Stimulated activated naive CD8-positive, alpha-beta T cell treated with anti-CD3 and anti-CD28 coated beads, Interleukin-15, Interleukin-2, amounts not matched to agents 100 ng/mL and 50 ng/mL, for 24 hours (primary cell): ENCODE measurements around the gene ROGDI.
"Not testable (repeated sequence)": the region's sequence is repeated elsewhere in the genome, so short reads cannot be mapped to it uniquely, and the experiment has no call there.

Experiments
- H3K27ac Mint-ChIP-seq: one replicate; pipeline ENCODE4 v1.8.0; 2021; ENCODE audit warnings: mild to moderate bottlenecking, mixed read lengths
- H3K27me3 Mint-ChIP-seq: one replicate; pipeline ENCODE4 v1.8.0; 2021; ENCODE audit warnings: mixed read lengths
- H3K36me3 Mint-ChIP-seq: one replicate; pipeline ENCODE4 v1.8.0; 2021; ENCODE audit warnings: low read depth, mixed read lengths
- H3K4me1 Mint-ChIP-seq: one replicate; pipeline ENCODE4 v1.8.0; 2021; ENCODE audit warnings: low read depth, mixed read lengths
- H3K4me3 Mint-ChIP-seq: one replicate; pipeline ENCODE4 v1.8.0; 2021; ENCODE audit warnings: mild to moderate bottlenecking, mixed read lengths
- H3K9me3 Mint-ChIP-seq: one replicate; pipeline ENCODE4 v1.8.0; 2021; ENCODE audit warnings: mixed read lengths

The ROGDI gene

DNA sequence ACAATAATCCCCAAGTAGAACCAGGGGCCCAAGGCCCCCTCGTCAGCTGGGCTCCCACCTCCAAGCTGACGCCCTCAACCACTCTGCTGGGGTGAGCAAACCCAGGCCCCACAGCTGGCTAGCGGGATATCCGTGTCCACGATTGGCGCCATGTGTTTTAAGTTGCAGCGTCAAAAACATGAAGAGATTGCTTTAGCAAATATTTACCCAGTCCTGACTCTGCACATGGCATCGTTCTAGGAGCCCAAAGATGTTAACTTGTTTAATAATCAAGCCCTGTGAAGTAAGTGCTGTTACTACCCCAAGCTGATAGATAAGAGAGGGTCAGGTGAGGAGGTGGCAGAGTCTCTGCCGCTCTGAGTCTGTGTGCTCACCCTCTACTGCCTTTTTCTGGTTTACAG is 13.9 kb downstream of the ROGDI start:
- Mint-ChIP-seq H3K27me3 (no peaks in the 10 kb centered on the region), H3K4me1 (no peaks in the 10 kb centered on the region), H3K27ac (no peak overlapping the region), H3K4me3 (no peak overlapping the region), H3K36me3 (no peaks in the 10 kb centered on the region), H3K9me3 (no peaks in the 10 kb centered on the region)

- H3K27ac Mint-ChIP-seq: no peak within 1 kb of the TSS
- no peaks in the 10 kb centered on the region for H3K27me3 Mint-ChIP-seq
- no peaks in the 10 kb centered on the region for H3K36me3 Mint-ChIP-seq
- no peaks in the 10 kb centered on the region for H3K9me3 Mint-ChIP-seq
- H3K4me1 Mint-ChIP-seq: no peaks in the 10 kb centered on the region
- no peak within 1 kb of the TSS for H3K4me3 Mint-ChIP-seq
Measured at GRCh38 chr16:4787627-4788482, 14.6 kb downstream of the ROGDI start, which contains the start of gene SEPTIN12. Gene SEPTIN12, minus strand, starts transcription at chr16:4788345. Its CDS starts 700 bp downstream, at chr16:4787645.

DNA sequence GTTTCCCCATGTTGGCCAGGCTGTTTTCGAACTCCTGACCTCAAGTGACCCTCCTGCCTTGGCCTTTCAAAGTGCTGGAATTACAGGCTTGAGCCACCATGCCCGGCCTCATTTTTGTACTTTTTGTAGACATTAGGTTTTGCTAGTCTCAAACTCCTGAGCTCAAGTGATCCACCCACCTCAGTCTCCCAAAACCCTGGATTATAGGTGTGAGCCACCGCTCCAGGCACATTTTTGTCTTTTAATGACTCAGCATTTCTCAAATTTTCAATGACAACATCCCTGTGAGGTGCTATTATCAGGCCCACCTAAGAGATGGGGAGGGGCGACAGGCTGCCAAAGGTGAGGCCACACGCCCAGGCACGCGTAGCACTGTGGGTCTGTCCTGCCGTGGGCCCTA is 15.4 kb downstream of the ROGDI start:
- Mint-ChIP-seq H3K9me3 (no peaks in the 10 kb centered on the region), H3K36me3 (no peaks in the 10 kb centered on the region), H3K4me1 (no peaks in the 10 kb centered on the region), H3K27me3 (no peaks in the 10 kb centered on the region), H3K4me3 (no peak overlapping the region), H3K27ac (no peak overlapping the region)

- no peaks in the 10 kb centered on the region for H3K9me3 Mint-ChIP-seq
Measured at GRCh38 chr16:4785758-4786433, 16.5 kb downstream of the ROGDI start.

GRCh38 chr16:4784444-4784987 is 17.9 kb downstream of the ROGDI start:
- H3K36me3 Mint-ChIP-seq, H3K4me1 Mint-ChIP-seq, H3K4me3 Mint-ChIP-seq, H3K27ac Mint-ChIP-seq, H3K27me3 Mint-ChIP-seq, H3K9me3 Mint-ChIP-seq: not testable (repeated sequence)

More at GRCh38 chr16:4785758-4786433, 16.5 kb downstream of the ROGDI start:
- Mint-ChIP-seq H3K36me3 (no peaks in the 10 kb centered on the region), H3K4me1 (no peaks in the 10 kb centered on the region), H3K27me3 (no peaks in the 10 kb centered on the region), H3K27ac (no peak overlapping the region), H3K4me3 (no peak overlapping the region)

- Mint-ChIP-seq H3K4me3 (no peak overlapping the region), H3K4me1 (no peaks in the 10 kb centered on the region), H3K27me3 (no peaks in the 10 kb centered on the region), H3K27ac (no peak overlapping the region), H3K36me3 (no peaks in the 10 kb centered on the region), H3K9me3 (no peaks in the 10 kb centered on the region)
Measured at GRCh38 chr16:4783951-4784336, 18.5 kb downstream of the ROGDI start.

DNA sequence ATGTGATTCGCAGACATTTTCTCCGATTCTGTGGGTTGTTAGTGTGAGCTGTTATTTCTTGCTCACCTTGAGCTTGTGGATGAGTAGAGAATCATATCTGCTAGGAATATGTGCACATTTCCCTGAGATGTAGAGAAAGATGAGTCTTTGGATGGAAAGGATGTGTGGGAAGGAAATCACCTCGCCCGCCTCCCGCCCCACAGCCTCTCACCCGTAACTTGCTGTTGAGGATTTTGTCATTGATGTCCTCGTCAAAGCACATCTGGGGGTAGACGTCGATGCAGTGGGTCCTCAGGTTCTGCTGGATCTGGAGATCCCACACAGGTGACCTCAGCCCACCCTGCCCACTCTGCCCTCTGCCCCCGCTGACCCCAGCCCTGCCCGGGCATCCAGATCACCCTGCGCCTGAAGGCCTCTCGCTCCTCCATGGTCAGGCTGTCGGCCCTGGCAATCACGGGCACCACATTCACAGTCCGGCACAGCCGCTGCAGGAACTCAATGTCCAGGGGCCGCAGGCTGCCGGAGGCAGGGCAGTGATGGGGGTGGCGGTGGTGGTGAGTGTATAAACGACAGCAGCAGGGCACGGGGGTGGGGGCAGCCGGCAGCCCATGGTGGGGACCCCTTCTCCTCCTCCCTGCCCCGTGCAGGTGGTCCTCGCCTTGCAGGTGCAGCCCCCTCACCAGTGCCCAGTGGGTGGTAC is 19.0 kb downstream of the ROGDI start:
- Mint-ChIP-seq H3K27me3 (no peaks in the 10 kb centered on the region), H3K36me3 (no peaks in the 10 kb centered on the region), H3K9me3 (no peaks in the 10 kb centered on the region), H3K4me3 (no peak overlapping the region), H3K27ac (no peak overlapping the region), H3K4me1 (no peaks in the 10 kb centered on the region)

DNA sequence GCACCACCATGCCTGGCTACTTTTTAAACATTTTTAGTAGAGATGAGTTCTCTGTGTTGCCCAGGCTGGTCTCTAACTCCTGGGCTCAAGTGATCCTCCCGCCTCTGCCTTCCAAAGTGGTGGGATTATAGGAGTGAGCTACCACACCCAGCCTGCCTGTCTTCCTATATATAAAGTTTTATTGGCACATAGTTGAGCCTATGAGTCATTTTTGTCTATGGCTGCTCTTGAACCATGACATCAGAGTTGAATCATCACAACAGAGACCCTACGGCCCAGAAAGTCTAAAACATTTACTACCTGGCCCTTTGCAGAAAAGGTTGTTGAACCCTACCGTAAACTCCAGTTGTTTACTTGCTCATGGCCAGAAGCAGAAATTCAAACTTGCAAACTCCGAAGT is 22.2 kb downstream of the ROGDI start:
- Mint-ChIP-seq H3K27ac (no peak overlapping the region), H3K9me3 (no peaks in the 10 kb centered on the region), H3K36me3 (no peaks in the 10 kb centered on the region), H3K27me3 (no peaks in the 10 kb centered on the region), H3K4me3 (no peak overlapping the region), H3K4me1 (no peaks in the 10 kb centered on the region)

DNA sequence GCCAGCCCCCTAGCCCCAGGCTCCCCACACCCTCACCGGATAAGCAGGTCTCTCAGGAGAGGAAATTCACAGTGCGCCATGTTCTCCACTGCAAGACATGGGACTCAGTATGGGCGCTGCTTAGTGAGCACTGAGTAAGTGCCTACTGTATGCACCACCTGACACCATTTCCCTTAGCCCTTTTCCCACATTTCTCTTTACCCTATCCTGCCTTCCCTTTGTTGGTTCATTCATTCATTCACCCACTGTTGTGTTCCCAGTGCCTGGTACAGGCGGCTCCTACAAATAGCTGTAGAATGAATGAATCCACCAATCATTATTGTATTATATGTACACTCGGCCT is 24.4 kb downstream of the ROGDI start:
- H3K4me3 Mint-ChIP-seq: no peak overlapping the region
- no peaks in the 10 kb centered on the region for H3K4me1 Mint-ChIP-seq
- H3K27me3 Mint-ChIP-seq: no peaks in the 10 kb centered on the region
- H3K9me3 Mint-ChIP-seq: no peaks in the 10 kb centered on the region
- H3K36me3 Mint-ChIP-seq: no peaks in the 10 kb centered on the region
- no peak overlapping the region for H3K27ac Mint-ChIP-seq

GRCh38 chr16:4777339-4778049 is 24.9 kb downstream of the ROGDI start:
- H3K4me3 Mint-ChIP-seq: no peak overlapping the region
- H3K9me3 Mint-ChIP-seq: no peaks in the 10 kb centered on the region
- no peaks in the 10 kb centered on the region for H3K4me1 Mint-ChIP-seq
- H3K36me3 Mint-ChIP-seq: no peaks in the 10 kb centered on the region
- no peak overlapping the region for H3K27ac Mint-ChIP-seq
- H3K27me3 Mint-ChIP-seq: no peaks in the 10 kb centered on the region

- no peaks in the 10 kb centered on the region for H3K27me3 Mint-ChIP-seq
- no peaks in the 10 kb centered on the region for H3K9me3 Mint-ChIP-seq
- no peak overlapping the region for H3K27ac Mint-ChIP-seq
- no peaks in the 10 kb centered on the region for H3K36me3 Mint-ChIP-seq
- no peak overlapping the region for H3K4me3 Mint-ChIP-seq
- no peaks in the 10 kb centered on the region for H3K4me1 Mint-ChIP-seq
Measured at GRCh38 chr16:4776141-4776705, 26.2 kb downstream of the ROGDI start.

DNA sequence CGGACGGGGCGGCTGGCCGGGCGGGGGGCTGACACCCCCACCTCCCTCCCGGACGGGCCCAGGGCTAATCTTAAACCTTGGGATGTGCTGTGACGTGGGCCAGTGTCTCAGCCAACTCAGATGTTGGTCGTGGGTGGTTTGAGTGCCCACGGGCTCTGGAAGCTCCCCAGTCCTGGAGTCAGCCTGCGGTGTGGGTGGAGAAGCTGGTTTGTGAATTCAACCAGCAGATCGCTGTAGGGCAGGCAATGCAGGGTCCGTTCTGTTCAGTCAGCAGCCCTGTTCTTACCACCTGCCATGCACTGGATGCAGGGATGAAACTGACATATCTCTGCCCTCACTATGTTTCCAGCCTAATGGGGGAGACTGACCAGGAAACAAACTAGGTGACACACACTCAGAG is 27.4 kb downstream of the ROGDI start:
- no peaks in the 10 kb centered on the region for H3K27me3 Mint-ChIP-seq
- no peak overlapping the region for H3K4me3 Mint-ChIP-seq
- no peaks in the 10 kb centered on the region for H3K9me3 Mint-ChIP-seq
- H3K4me1 Mint-ChIP-seq: no peaks in the 10 kb centered on the region
- no peaks in the 10 kb centered on the region for H3K36me3 Mint-ChIP-seq
- no peak overlapping the region for H3K27ac Mint-ChIP-seq

DNA sequence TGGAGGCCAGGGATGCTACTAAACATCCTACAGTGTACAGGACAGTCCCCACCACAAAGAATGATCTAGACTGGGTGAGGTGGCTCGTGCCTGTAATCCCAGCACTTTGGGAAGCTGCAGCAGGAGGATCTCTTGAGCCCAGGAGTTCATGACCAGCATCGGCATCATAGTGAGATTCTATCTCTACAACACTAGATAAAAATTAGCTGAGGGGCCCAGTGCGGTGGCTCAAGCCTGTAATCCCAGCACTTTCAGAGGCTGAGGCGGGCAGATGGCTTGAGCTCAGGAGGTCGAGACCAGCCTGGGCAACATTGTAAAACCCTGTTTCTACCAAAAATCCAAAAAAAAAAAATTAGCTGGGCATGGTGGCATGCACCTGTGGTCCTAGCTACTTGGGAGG is 30.1 kb downstream of the ROGDI start:
- Mint-ChIP-seq H3K36me3 (no peaks in the 10 kb centered on the region), H3K9me3 (no peaks in the 10 kb centered on the region), H3K27ac (no peak overlapping the region), H3K4me3 (no peak overlapping the region), H3K27me3 (no peaks in the 10 kb centered on the region), H3K4me1 (peaks cover 16% of the 10 kb centered on the region)

DNA sequence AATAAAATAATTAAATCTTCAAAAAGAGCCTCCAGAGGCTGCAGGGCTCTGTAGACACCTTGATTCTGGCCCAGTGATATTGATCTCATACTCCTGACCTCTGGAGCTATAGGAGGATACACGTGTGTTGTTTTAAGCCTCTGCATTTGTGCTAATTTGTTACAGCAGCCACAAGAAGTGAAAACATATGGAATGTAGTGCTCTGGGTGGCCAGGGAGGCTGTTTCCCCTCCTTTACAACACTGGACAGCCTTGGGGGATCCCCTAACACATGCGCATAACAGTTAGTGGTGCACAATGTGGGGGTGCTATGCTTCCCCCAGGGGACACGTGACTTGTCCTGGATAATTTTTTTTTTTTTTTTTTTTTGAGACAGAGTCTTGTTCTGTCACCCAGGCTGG is 30.8 kb downstream of the ROGDI start:
- Mint-ChIP-seq H3K9me3 (no peaks in the 10 kb centered on the region), H3K36me3 (no peaks in the 10 kb centered on the region), H3K4me3 (no peak overlapping the region), H3K27ac (no peak overlapping the region), H3K27me3 (no peaks in the 10 kb centered on the region), H3K4me1 (peaks cover 20% of the 10 kb centered on the region)
